ENCODE data around the gene CLCNKB. TPM values are rescaled to one million over a fixed set of nuclear protein-coding genes. Genes with fewer than 3 reads are reported as not detected.

The CLCNKB gene
- total and polyA plus RNA-seq, 2 experiments from 2014 or later = 1.3 to 1.9 TPM

DNA sequence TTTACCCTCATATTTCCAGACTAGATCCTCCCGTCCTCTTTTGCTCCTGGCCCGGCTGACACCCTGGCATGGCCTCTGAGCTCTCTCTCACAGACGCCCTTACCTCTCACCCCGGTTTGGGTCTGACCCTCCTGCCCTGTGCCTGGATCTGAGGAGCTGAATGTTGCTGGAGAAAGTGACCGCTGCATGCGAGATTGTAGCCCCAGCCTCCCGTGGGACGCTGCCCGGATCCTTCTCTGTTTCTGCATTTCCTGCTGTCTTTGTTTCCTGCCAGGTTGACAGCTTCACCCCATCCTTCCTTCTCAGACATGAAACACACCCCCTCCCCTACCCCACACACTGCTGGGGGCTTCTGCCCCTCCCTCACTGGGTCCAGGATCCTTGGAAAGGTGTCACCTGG lies 20.3 kb downstream of the CLCNKB start:
- H3K4me2 ChIP-seq = 0 out of 2 replicates have a peak overlapping the region, but pooled peaks have one; percentile 35
- H3K36me3 ChIP-seq (ENCODE audit: insufficient read depth) = no peaks in the 10 kb centered on the region
- no peak overlapping the region for H3K27ac ChIP-seq (ENCODE audit: low read depth)
- H3K9me2 ChIP-seq (ENCODE audit: insufficient read depth) = no peaks in the 10 kb centered on the region
- Mint-ChIP-seq H3K4me3 (no peak overlapping the region), H3K4me1 (peaks cover 36% of the 10 kb centered on the region), H3K27me3 (ENCODE audit: insufficient read depth, low read depth, poor library complexity) (peaks cover 13% of the 10 kb centered on the region), H3K9me3 (no peaks in the 10 kb centered on the region), H3K36me3 (ENCODE audit: low read depth) (no peaks in the 10 kb centered on the region), H3K27ac (no peak overlapping the region)
- H3K27me3 ChIP-seq (ENCODE audit: insufficient read depth) = no peaks in the 10 kb centered on the region
- TF ChIP-seq ZNF331 (CRISPR knock-in tag; IDR thresholded peaks at IDR 0.05; ENCODE audit: low read depth) (no peak), EZH2phosphoT487 (IDR thresholded peaks at IDR 0.05; ENCODE audit: unreplicated experiment) (no peak), POLR2AphosphoS5 (IDR thresholded peaks at IDR 0.05; ENCODE audit: low read depth) (no peak), CREB1 (CRISPR knock-in tag; IDR thresholded peaks at IDR 0.05; ENCODE audit: low read depth) (no peak), EZH2 (IDR thresholded peaks at IDR 0.05; ENCODE audit: low read depth, unreplicated experiment) (no peak), NANOG (IDR thresholded peaks at IDR 0.05; ENCODE audit: borderline replicate concordance) (no peak), JUNB (IDR thresholded peaks at IDR 0.05; ENCODE audit: unreplicated experiment) (no peak), STAT1 (IDR thresholded peaks at IDR 0.05; ENCODE audit: unreplicated experiment) (no peak), ZNF114 (CRISPR knock-in tag; IDR thresholded peaks at IDR 0.05) (no peak)
- TF ChIP-seq, protein P1, sequence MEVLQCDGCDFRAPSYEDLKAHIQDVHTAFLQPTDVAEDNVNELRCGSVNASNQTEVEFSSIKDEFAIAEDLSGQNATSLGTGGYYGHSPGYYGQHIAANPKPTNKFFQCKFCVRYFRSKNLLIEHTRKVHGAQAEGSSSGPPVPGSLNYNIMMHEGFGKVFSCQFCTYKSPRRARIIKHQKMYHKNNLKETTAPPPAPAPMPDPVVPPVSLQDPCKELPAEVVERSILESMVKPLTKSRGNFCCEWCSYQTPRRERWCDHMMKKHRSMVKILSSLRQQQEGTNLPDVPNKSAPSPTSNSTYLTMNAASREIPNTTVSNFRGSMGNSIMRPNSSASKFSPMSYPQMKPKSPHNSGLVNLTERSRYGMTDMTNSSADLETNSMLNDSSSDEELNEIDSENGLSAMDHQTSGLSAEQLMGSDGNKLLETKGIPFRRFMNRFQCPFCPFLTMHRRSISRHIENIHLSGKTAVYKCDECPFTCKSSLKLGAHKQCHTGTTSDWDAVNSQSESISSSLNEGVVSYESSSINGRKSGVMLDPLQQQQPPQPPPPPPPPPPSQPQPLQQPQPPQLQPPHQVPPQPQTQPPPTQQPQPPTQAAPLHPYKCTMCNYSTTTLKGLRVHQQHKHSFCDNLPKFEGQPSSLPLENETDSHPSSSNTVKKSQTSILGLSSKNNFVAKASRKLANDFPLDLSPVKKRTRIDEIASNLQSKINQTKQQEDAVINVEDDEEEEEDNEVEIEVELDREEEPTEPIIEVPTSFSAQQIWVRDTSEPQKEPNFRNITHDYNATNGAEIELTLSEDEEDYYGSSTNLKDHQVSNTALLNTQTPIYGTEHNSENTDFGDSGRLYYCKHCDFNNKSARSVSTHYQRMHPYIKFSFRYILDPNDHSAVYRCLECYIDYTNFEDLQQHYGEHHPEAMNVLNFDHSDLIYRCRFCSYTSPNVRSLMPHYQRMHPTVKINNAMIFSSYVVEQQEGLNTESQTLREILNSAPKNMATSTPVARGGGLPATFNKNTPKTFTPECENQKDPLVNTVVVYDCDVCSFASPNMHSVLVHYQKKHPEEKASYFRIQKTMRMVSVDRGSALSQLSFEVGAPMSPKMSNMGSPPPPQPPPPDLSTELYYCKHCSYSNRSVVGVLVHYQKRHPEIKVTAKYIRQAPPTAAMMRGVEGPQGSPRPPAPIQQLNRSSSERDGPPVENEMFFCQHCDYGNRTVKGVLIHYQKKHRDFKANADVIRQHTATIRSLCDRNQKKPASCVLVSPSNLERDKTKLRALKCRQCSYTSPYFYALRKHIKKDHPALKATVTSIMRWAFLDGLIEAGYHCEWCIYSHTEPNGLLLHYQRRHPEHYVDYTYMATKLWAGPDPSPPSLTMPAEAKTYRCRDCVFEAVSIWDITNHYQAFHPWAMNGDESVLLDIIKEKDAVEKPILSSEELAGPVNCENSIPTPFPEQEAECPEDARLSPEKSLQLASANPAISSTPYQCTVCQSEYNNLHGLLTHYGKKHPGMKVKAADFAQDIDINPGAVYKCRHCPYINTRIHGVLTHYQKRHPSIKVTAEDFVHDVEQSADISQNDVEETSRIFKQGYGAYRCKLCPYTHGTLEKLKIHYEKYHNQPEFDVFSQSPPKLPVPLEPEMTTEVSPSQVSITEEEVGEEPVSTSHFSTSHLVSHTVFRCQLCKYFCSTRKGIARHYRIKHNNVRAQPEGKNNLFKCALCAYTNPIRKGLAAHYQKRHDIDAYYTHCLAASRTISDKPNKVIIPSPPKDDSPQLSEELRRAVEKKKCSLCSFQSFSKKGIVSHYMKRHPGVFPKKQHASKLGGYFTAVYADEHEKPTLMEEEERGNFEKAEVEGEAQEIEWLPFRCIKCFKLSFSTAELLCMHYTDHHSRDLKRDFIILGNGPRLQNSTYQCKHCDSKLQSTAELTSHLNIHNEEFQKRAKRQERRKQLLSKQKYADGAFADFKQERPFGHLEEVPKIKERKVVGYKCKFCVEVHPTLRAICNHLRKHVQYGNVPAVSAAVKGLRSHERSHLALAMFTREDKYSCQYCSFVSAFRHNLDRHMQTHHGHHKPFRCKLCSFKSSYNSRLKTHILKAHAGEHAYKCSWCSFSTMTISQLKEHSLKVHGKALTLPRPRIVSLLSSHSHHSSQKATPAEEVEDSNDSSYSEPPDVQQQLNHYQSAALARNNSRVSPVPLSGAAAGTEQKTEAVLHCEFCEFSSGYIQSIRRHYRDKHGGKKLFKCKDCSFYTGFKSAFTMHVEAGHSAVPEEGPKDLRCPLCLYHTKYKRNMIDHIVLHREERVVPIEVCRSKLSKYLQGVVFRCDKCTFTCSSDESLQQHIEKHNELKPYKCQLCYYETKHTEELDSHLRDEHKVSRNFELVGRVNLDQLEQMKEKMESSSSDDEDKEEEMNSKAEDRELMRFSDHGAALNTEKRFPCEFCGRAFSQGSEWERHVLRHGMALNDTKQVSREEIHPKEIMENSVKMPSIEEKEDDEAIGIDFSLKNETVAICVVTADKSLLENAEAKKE (CRISPR knock-in tag; IDR thresholded peaks at IDR 0.05) = no peak
- TF ChIP-seq, protein P2, sequence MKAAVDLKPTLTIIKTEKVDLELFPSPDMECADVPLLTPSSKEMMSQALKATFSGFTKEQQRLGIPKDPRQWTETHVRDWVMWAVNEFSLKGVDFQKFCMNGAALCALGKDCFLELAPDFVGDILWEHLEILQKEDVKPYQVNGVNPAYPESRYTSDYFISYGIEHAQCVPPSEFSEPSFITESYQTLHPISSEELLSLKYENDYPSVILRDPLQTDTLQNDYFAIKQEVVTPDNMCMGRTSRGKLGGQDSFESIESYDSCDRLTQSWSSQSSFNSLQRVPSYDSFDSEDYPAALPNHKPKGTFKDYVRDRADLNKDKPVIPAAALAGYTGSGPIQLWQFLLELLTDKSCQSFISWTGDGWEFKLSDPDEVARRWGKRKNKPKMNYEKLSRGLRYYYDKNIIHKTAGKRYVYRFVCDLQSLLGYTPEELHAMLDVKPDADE (IDR thresholded peaks at IDR 0.05) = no peak
- TF ChIP-seq, protein P3, sequence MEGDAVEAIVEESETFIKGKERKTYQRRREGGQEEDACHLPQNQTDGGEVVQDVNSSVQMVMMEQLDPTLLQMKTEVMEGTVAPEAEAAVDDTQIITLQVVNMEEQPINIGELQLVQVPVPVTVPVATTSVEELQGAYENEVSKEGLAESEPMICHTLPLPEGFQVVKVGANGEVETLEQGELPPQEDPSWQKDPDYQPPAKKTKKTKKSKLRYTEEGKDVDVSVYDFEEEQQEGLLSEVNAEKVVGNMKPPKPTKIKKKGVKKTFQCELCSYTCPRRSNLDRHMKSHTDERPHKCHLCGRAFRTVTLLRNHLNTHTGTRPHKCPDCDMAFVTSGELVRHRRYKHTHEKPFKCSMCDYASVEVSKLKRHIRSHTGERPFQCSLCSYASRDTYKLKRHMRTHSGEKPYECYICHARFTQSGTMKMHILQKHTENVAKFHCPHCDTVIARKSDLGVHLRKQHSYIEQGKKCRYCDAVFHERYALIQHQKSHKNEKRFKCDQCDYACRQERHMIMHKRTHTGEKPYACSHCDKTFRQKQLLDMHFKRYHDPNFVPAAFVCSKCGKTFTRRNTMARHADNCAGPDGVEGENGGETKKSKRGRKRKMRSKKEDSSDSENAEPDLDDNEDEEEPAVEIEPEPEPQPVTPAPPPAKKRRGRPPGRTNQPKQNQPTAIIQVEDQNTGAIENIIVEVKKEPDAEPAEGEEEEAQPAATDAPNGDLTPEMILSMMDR (conservative IDR thresholded peaks at IDR 0.05; ENCODE audit: low read depth in 2 of 2) = no peak
- TF ChIP-seq, protein P4, sequence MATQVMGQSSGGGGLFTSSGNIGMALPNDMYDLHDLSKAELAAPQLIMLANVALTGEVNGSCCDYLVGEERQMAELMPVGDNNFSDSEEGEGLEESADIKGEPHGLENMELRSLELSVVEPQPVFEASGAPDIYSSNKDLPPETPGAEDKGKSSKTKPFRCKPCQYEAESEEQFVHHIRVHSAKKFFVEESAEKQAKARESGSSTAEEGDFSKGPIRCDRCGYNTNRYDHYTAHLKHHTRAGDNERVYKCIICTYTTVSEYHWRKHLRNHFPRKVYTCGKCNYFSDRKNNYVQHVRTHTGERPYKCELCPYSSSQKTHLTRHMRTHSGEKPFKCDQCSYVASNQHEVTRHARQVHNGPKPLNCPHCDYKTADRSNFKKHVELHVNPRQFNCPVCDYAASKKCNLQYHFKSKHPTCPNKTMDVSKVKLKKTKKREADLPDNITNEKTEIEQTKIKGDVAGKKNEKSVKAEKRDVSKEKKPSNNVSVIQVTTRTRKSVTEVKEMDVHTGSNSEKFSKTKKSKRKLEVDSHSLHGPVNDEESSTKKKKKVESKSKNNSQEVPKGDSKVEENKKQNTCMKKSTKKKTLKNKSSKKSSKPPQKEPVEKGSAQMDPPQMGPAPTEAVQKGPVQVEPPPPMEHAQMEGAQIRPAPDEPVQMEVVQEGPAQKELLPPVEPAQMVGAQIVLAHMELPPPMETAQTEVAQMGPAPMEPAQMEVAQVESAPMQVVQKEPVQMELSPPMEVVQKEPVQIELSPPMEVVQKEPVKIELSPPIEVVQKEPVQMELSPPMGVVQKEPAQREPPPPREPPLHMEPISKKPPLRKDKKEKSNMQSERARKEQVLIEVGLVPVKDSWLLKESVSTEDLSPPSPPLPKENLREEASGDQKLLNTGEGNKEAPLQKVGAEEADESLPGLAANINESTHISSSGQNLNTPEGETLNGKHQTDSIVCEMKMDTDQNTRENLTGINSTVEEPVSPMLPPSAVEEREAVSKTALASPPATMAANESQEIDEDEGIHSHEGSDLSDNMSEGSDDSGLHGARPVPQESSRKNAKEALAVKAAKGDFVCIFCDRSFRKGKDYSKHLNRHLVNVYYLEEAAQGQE (IDR thresholded peaks at IDR 0.05; ENCODE audit: unreplicated experiment) = no peak
- H3K79me2 ChIP-seq (replicated peaks; ENCODE audit: insufficient read depth) = no peaks in the 10 kb centered on the region
- ATAC-seq (no peak), DNase-seq (ENCODE audit: low spot score) (no peak)
- no peaks in the 10 kb centered on the region for H3F3A ChIP-seq (replicated peaks; ENCODE audit: low read depth)
- H3K4me1 ChIP-seq (ENCODE audit: insufficient read depth) = no peaks in the 10 kb centered on the region; the same call in 1 of the 2 replicates
- no peaks in the 10 kb centered on the region for H4K20me1 ChIP-seq (replicated peaks; ENCODE audit: insufficient read depth)
- no peak overlapping the region for H2AFZ ChIP-seq
- H3K4me3 ChIP-seq = no peak overlapping the region
